CD4-positive, alpha-beta T cell (primary cell): ENCODE measurements around the gene DLK1. TPM values are rescaled to one million over a fixed set of nuclear protein-coding genes. Genes with fewer than 3 reads are reported as not detected.

Experiments
- ATAC-seq: fragments of 200-7000 bp; cut with Tn5 transposase; one replicate; pipeline ENCODE4 v1.10.0; 2022; ENCODE audit warnings: mild to moderate bottlenecking; ENCODE audit not compliant: poor library complexity
- CTCF ChIA-PET: fragments of 350-600 bp; sonication (Branson Sonifier 250); formaldehyde crosslinking; loops from one replicate; lab custom pipeline; 2021; ENCODE audit warnings: antibody characterized with exemption, inconsistent platforms; lab: Charles Lee
- POLR2A ChIA-PET: fragments of 350-600 bp; sonication (Branson Sonifier 250); formaldehyde crosslinking; loops from one replicate; lab custom pipeline; 2021; ENCODE audit warnings: antibody characterized with exemption, inconsistent platforms; lab: Charles Lee
- DNase-seq, 14 experiments: peaks; one replicate each; pipeline ENCODE4 v3.0.0-alpha.2; 2013 to 2020; ENCODE audit warnings: mixed read lengths in 2 of 14
- H3K27ac ChIP-seq, 2 donors: one replicate each; pipeline versions ENCODE4 v1.5.1 to v1.7.0; 2013; ENCODE audit warnings: low read length in 2 of 2, low read depth in 1 of 2, mild to moderate bottlenecking in 1 of 2
- H3K27me3 ChIP-seq, 2 experiments: 1 replicate in 1 of 2; 2 replicates in 1 of 2; pipeline versions ENCODE4 v1.6.1 to v1.7.0; 2013; ENCODE audit warnings: low read length in 2 of 2, control low read depth in 1 of 2, mild to moderate bottlenecking in 1 of 2, moderate library complexity in 1 of 2; ENCODE audit not compliant: insufficient read depth in 2 of 2, control insufficient read depth in 1 of 2
- H3K36me3 ChIP-seq: one replicate; pipeline ENCODE4 v1.6.1; 2013; ENCODE audit warnings: low read length, control low read depth; ENCODE audit not compliant: insufficient read depth
- H3K4me1 ChIP-seq: one replicate; pipeline ENCODE4 v1.6.1; 2013; ENCODE audit warnings: low read length, control low read depth; ENCODE audit not compliant: insufficient read depth
- H3K4me3 ChIP-seq: one replicate; pipeline ENCODE4 v1.5.1; 2013; ENCODE audit warnings: mild to moderate bottlenecking, low read length, moderate library complexity
- H3K9me3 ChIP-seq, 2 experiments: 1 replicate in 1 of 2; 2 replicates in 1 of 2; pipeline versions ENCODE4 v1.6.1 to v1.7.0; 2013; ENCODE audit warnings: low read length in 2 of 2, mild to moderate bottlenecking in 2 of 2, control low read depth in 1 of 2, moderate library complexity in 1 of 2; ENCODE audit not compliant: control insufficient read depth in 1 of 2, insufficient read depth in 1 of 2
- H3K27ac Mint-ChIP-seq: one replicate; pipeline ENCODE4 v1.8.0; 2020; ENCODE audit warnings: mixed read lengths
- H3K27me3 Mint-ChIP-seq: one replicate; pipeline ENCODE4 v1.8.0; 2021; ENCODE audit warnings: mixed read lengths
- H3K36me3 Mint-ChIP-seq: one replicate; pipeline ENCODE4 v1.8.0; 2021; ENCODE audit warnings: low read depth, mixed read lengths
- H3K4me1 Mint-ChIP-seq: one replicate; pipeline ENCODE4 v1.8.0; 2021; ENCODE audit warnings: low read depth, mixed read lengths
- H3K4me3 Mint-ChIP-seq: one replicate; pipeline ENCODE4 v1.8.0; 2020; ENCODE audit warnings: mild to moderate bottlenecking, mixed read lengths
- H3K9me3 Mint-ChIP-seq: one replicate; pipeline ENCODE4 v1.8.0; 2020; ENCODE audit warnings: mixed read lengths
- CTCF ChIP-seq: fragments of 200-600 bp; IDR thresholded peaks from one replicate; pipeline ENCODE4 v1.8.0; 2022; ENCODE audit warnings: antibody characterized with exemption, mild to moderate bottlenecking
- intact Hi-C, 2 experiments: fragments of 100-400 bp; cut with DNase I in 1 of 2; cut with micrococcal nuclease in 1 of 2; formaldehyde crosslinking; loops; one replicate each; pipeline versions ENCODE4 v1.15.1 to v1.9.0; 2023 to 2025; cut with DNase I, micrococcal nuclease
- total RNA-seq, 174 experiments: library from RNA in 2 of 174; stranded (reverse) in 2 of 174; gene quantifications; one replicate each; pipeline ENCODE4 v1.2.3 and lab custom pipeline; 2021 to 2026

DLK1 gene
- total RNA-seq, 2 experiments from 2014 or later = not detected

GRCh38 chr14:100778951-100779690 is 52.4 kb downstream of the DLK1 start:
- intact Hi-C loops = no loop called here
- POLR2A ChIA-PET = no interaction called here
- H3K27ac ChIP-seq = no peak overlapping the region
- H3K4me3 ChIP-seq = no peak overlapping the region
- H3K36me3 ChIP-seq = no peaks in the 10 kb centered on the region
- no peak for DNase-seq
- no peak for TF ChIP-seq CTCF
- no peak for ATAC-seq
- no peak overlapping the region for H3K4me3 Mint-ChIP-seq
- CTCF ChIA-PET = no interaction called here
- no peak overlapping the region for H3K27ac Mint-ChIP-seq
- no peaks in the 10 kb centered on the region for H3K4me1 Mint-ChIP-seq
- no peaks in the 10 kb centered on the region for H3K4me1 ChIP-seq
- H3K27me3 Mint-ChIP-seq = peaks cover 3% of the 10 kb centered on the region
- H3K9me3 Mint-ChIP-seq = no peaks in the 10 kb centered on the region
- no peaks in the 10 kb centered on the region for H3K36me3 Mint-ChIP-seq
- no peaks in the 10 kb centered on the region for H3K9me3 ChIP-seq
- H3K27me3 ChIP-seq = no peaks in the 10 kb centered on the region

DNA sequence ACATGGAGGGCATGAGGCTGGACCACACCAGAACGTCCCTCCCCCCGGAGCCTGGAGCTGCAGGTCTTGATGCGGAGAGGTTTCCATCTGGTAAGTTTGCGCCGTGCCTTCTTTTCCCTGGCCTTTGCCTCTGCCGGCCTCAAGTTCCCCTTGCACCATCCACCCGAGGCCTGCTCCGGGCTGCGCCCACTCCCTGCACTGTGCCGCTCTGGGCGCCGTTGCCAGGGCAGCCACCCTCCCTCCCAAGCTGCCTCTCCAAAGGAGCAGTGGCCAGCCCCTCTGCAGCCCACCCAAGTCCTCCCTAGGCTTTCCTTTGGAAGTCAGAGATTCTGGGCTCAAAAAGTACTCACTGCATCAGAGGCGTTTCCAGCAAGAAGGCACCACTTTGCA is 53.0 kb downstream of the DLK1 start:
- H3K4me3 Mint-ChIP-seq = no peak overlapping the region
- DNase-seq = no peak

GRCh38 chr14:100780246-100780645 is 53.6 kb downstream of the DLK1 start:
- no peak overlapping the region for H3K4me3 Mint-ChIP-seq
- no peaks in the 10 kb centered on the region for H3K9me3 ChIP-seq
- peaks cover 3% of the 10 kb centered on the region for H3K27me3 Mint-ChIP-seq
- TF ChIP-seq CTCF = no peak
- no peaks in the 10 kb centered on the region for H3K4me1 Mint-ChIP-seq
- no peaks in the 10 kb centered on the region for H3K9me3 Mint-ChIP-seq
- POLR2A ChIA-PET = no interaction called here
- no peak overlapping the region for H3K27ac ChIP-seq
- H3K4me3 ChIP-seq = no peak overlapping the region
- no peaks in the 10 kb centered on the region for H3K27me3 ChIP-seq
- DNase-seq = no peak
- no peak overlapping the region for H3K27ac Mint-ChIP-seq
- intact Hi-C loops = no loop called here
- no peaks in the 10 kb centered on the region for H3K36me3 ChIP-seq
- no peaks in the 10 kb centered on the region for H3K4me1 ChIP-seq
- CTCF ChIA-PET = no interaction called here
- H3K36me3 Mint-ChIP-seq = no peaks in the 10 kb centered on the region
- ATAC-seq = no peak

More for the DNA sequence above, 53.0 kb downstream of the DLK1 start:
- no peak for TF ChIP-seq CTCF
- Histone ChIP-seq H3K4me3 (no peak overlapping the region), H3K36me3 (no peaks in the 10 kb centered on the region), H3K27me3 (no peaks in the 10 kb centered on the region), H3K9me3 (no peaks in the 10 kb centered on the region), H3K27ac (no peak overlapping the region), H3K4me1 (no peaks in the 10 kb centered on the region)
- no peak for ATAC-seq
- Mint-ChIP-seq H3K4me1 (no peaks in the 10 kb centered on the region), H3K27ac (no peak overlapping the region), H3K9me3 (no peaks in the 10 kb centered on the region), H3K27me3 (peaks cover 3% of the 10 kb centered on the region), H3K36me3 (no peaks in the 10 kb centered on the region)
- intact Hi-C loops = no loop called here
- POLR2A ChIA-PET = no interaction called here
- CTCF ChIA-PET = no interaction called here
